MM.1S (cell line): ENCODE measurements around the gene TIMM50.

Experiments
- CTCF ChIP-seq: fragments of 300-600 bp; sonication (generic); IDR thresholded peaks from 2 replicates; pipeline ENCODE4 v1.5.1; 2016; ENCODE audit warnings: antibody characterized with exemption, low read length, mixed read lengths
- EZH2 ChIP-seq: fragments of 300-600 bp; sonication (generic); optimal IDR thresholded peaks from 2 replicates; pipeline ENCODE3; 2017; ENCODE audit warnings: low read depth, mild to moderate bottlenecking, antibody characterized with exemption, low read length, mixed read lengths

- TF ChIP-seq CTCF: no peak
- TF ChIP-seq EZH2: no peak
Measured at GRCh38 chr19:39496063-39496462, 15.4 kb downstream of the TIMM50 start.
